K562 (cell line): ENCODE measurements around the gene AGAP4. TPM values are rescaled to one million over a fixed set of nuclear protein-coding genes. Genes with fewer than 3 reads are reported as not detected.
"Not testable (repeated sequence)": the region's sequence is repeated elsewhere in the genome, so short reads cannot be mapped to it uniquely, and the experiment has no call there.

Experiments
- ATAC-seq: fragments of 200-7000 bp; cut with Tn5 transposase; 3 replicates; pipeline ENCODE4 v1.9.1; 2020; ENCODE audit warnings: moderate library complexity
- BruUV-seq: library from RNA; stranded (reverse); fragments of 400-500 nt; replicated peaks from 2 replicates; lab custom pipeline; 2021; lab: Mats Ljungman, UMichigan
- CTCF ChIA-PET: fragments of 300-600 bp; formaldehyde crosslinking; extraction: SDS; loops from one replicate; lab custom pipeline; 2021; ENCODE audit warnings: low intra/inter-chr PET ratio; lab: Yijun Ruan, JAX
- POLR2A ChIA-PET: fragments of 300-600, 350-650 bp; sonication (Branson Sonifier 250); formaldehyde crosslinking; extraction: SDS; loops from one replicate; lab custom pipeline; 2021; ENCODE audit warnings: antibody characterized with exemption, inconsistent platforms; lab: Yijun Ruan, JAX
- DNase-seq, 4 experiments: peaks; one replicate each; pipeline versions ENCODE4 v3.0.0 to v3.0.0-alpha.2; 2011 to 2018; ENCODE audit warnings: low spot score in 3 of 4, mixed read lengths in 3 of 4; ENCODE audit errors: extremely low read depth in 1 of 4
- FAIRE-seq: peaks from 2 replicates; lab custom pipeline; 2011; peaks lifted over from hg19 to GRCh38; lab: Jason Lieb, UNC
- H2AFZ ChIP-seq: 2 replicates; pipeline ENCODE4 v1.6.0; 2011; ENCODE audit warnings: low read depth, low read length, control low read depth, inconsistent platforms
- H3K27ac ChIP-seq: fragments of 200-600 bp; 3 replicates; pipeline ENCODE4 v1.8.0; 2011; ENCODE audit warnings: low read depth, mild to moderate bottlenecking, control low read depth, inconsistent platforms, low read length, moderate library complexity, mixed read lengths; ENCODE audit errors: extremely low read depth
- H3K27me3 ChIP-seq, 2 experiments: fragments of 300-600 bp in 1 of 2; 2 replicates in 1 of 2; 3 replicates in 1 of 2; pipeline versions ENCODE4 v1.6.0 to v1.8.0; 2011; ENCODE audit warnings: inconsistent platforms in 2 of 2, low read length in 2 of 2, mild to moderate bottlenecking in 1 of 2, mixed read lengths in 1 of 2, moderate library complexity in 1 of 2; ENCODE audit not compliant: control insufficient read depth in 2 of 2, insufficient read depth in 2 of 2
- H3K36me3 ChIP-seq: fragments of 300-600 bp; 3 replicates; pipeline ENCODE4 v1.8.0; 2011; ENCODE audit warnings: mild to moderate bottlenecking, low read length, inconsistent platforms; ENCODE audit not compliant: control insufficient read depth, insufficient read depth
- H3K4me1 ChIP-seq, 2 experiments: fragments of 200-600 bp in 1 of 2; replicated peaks in 1 of 2; 2 replicates in 1 of 2; 3 replicates in 1 of 2; pipeline versions ENCODE4 v1.5.1 to v1.8.0; 2011; ENCODE audit warnings: inconsistent platforms in 2 of 2, low read length in 2 of 2, mild to moderate bottlenecking in 1 of 2, mixed read lengths in 1 of 2, moderate library complexity in 1 of 2; ENCODE audit not compliant: control insufficient read depth in 2 of 2, insufficient read depth in 2 of 2
- H3K4me2 ChIP-seq: 2 replicates; pipeline ENCODE4 v1.6.1; 2011; ENCODE audit warnings: low read length, control low read depth, inconsistent platforms, mixed read lengths; ENCODE audit not compliant: insufficient read depth
- H3K4me3 ChIP-seq: fragments of 200-600 bp; sonication (generic), shearing (Covaris generic); 2 replicates; pipeline ENCODE4 v1.5.1; 2016; ENCODE audit warnings: control low read depth, inconsistent platforms
- H3K79me2 ChIP-seq: fragments of 200-600 bp; 3 replicates; pipeline ENCODE4 v1.8.0; 2011; ENCODE audit warnings: low read length, inconsistent platforms; ENCODE audit not compliant: control insufficient read depth, insufficient read depth
- H3K9ac ChIP-seq, 2 experiments: 2 replicates each; pipeline versions ENCODE4 v1.6.0 to v1.6.1; 2011; ENCODE audit warnings: low read depth in 2 of 2, low read length in 2 of 2, control low read depth in 1 of 2, inconsistent platforms in 1 of 2, mild to moderate bottlenecking in 1 of 2, mixed read lengths in 1 of 2; ENCODE audit not compliant: insufficient read depth in 1 of 2
- H3K9me1 ChIP-seq: one replicate; pipeline ENCODE4 v1.6.0; 2011; ENCODE audit warnings: inconsistent platforms, mild to moderate bottlenecking, low read length, moderate library complexity; ENCODE audit not compliant: control insufficient read depth, insufficient read depth
- H3K9me3 ChIP-seq: replicated peaks from 2 replicates; pipeline ENCODE4 v1.5.1; 2011; ENCODE audit warnings: low read depth, low read length, inconsistent platforms; ENCODE audit not compliant: control insufficient read depth, insufficient read depth
- H4K20me1 ChIP-seq: replicated peaks from 2 replicates; pipeline ENCODE4 v1.6.1; 2011; ENCODE audit warnings: low read length, inconsistent platforms, mixed read lengths; ENCODE audit not compliant: control insufficient read depth, insufficient read depth
- BMI1 ChIP-seq: fragments of 150-350 bp; IDR thresholded peaks from 2 replicates; pipeline ENCODE4 v1.6.1; 2014; ENCODE audit warnings: low read length
- CEBPB ChIP-seq: fragments of 450-650 bp; IDR thresholded peaks from 2 replicates; pipeline ENCODE4 v1.6.1; 2016; ENCODE audit warnings: missing genetic modification characterization, missing compliant biosample characterization
- EZH2 ChIP-seq: IDR thresholded peaks from 2 replicates; pipeline ENCODE4 v1.6.1; 2012; ENCODE audit warnings: low read depth, mild to moderate bottlenecking, inconsistent platforms, low read length, borderline replicate concordance
- MCM5 ChIP-seq: fragments of 450-650 bp; IDR thresholded peaks from 2 replicates; pipeline ENCODE4 v1.6.1; 2016; ENCODE audit warnings: low read depth
- WGBS: fragments of 100-300 bp; shearing (Covaris generic); methylation state at CpG from one replicate; pipeline ENCODE4 v1.1.6; 2016; ENCODE audit warnings: low coverage, mixed read lengths; ENCODE audit not compliant: insufficient coverage; ENCODE audit errors: missing lambda C conversion rate; 5-methylcytosine and 5-hydroxymethylcytosine counted together
- in situ Hi-C: fragments of 300-500 bp; cut with MboI; formaldehyde crosslinking; loops from 4 replicates; pipeline ENCODE4 v1.15.0; 2018; ENCODE audit warnings: inconsistent platforms, mixed read lengths
- intact Hi-C: fragments of 100-400 bp; cut with micrococcal nuclease; formaldehyde crosslinking; loops from 2 replicates; pipeline ENCODE4 v1.14.2; 2022
- polyA plus RNA-seq, 8 experiments: library from polyadenylated mRNA; depleted of rRNA in 4 of 8; stranded (reverse) in 5 of 8; unstranded in 3 of 8; fragments of >200 nt; fragmentation: Nextera tagmentation in 2 of 8; fragmentation: Illumina TruSeq in 1 of 8; extraction: Ambion mirVana in 2 of 8; extraction: Trizol in 1 of 8; gene quantifications; 2 replicates each; pipeline versions ENCODE4 v1.2.1 to v1.2.3, GENCODE V29; 2011 to 2014; ENCODE audit warnings: inconsistent platforms in 1 of 8, missing spikeins in 1 of 8
- total RNA-seq, 7 experiments: library from RNA; depleted of rRNA in 6 of 7; stranded (reverse); fragments of >200 nt in 6 of 7; fragmentation: Illumina TruSeq in 2 of 7; extraction: Trizol in 2 of 7; gene quantifications; 2 replicates each; pipeline versions ENCODE4 v1.2.1 to v1.2.3, GENCODE V29; 2011 to 2021; ENCODE audit warnings: low replicate concordance in 1 of 7
- TF ChIP-seq, protein P1 (sequence below): fragments of 250-450 bp; sonication (Bioruptor Pico); IDR thresholded peaks from 2 replicates; pipeline ENCODE4 v1.4.0; 2020

The AGAP4 gene
- total and polyA plus RNA-seq, 9 of the 15 experiments (the other 6 are each of a cell fraction or from before 2014, with no cell fraction given), result 1.5 to 41.6 (median 15.1) TPM

DNA sequence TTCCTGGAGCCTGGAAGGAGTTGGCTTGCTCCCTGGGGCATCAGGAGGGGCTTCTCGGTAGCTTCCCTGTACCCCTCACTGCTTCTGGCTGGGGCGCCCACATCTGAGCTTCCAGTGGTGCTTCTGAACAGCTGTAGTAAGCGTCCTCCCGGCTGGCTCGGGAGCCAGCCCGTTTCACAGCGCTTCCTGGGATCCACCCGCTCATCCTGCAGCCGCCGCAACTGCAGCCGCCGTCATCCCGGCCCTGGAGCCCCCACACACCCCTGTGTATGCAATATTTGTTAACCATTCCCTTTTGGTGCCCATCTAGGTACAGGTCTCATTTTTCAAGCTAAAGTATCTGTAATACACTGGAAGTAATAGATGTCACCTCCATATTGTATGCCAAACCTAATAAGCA lies 34.3 kb downstream of the AGAP4 start:
- H3K9ac ChIP-seq, result peak overlapping the region in 1 of 2 experiments; percentile 26; a peak in 1 of 4 replicates
- DNase-seq, H3K4me1 ChIP-seq, H3K4me2 ChIP-seq, H2AFZ ChIP-seq, H3K79me2 ChIP-seq, BruUV-seq, H3K27me3 ChIP-seq, ATAC-seq, FAIRE-seq, H3K27ac ChIP-seq, H3K36me3 ChIP-seq, H4K20me1 ChIP-seq, H3K9me3 ChIP-seq, H3K9me1 ChIP-seq, CTCF ChIA-PET, H3K4me3 ChIP-seq: not testable (repeated sequence)
- in situ Hi-C loops, result loop anchor here (25.0 kb wide), 1 partner anchor 124 kb away; no protein-coding TSS in a partner anchor
- 41% methylated on average over 13 of the region's 13 CpGs for WGBS
- intact Hi-C loops, result loop anchor here (5.0 to 10.0 kb wide), 2 partner anchors 209 to 568 kb away; no protein-coding TSS in a partner anchor
- POLR2A ChIA-PET, result interaction anchor here (0.7 kb wide), 1 partner anchor 825 kb away, joined by 3 read pairs; no protein-coding TSS in a partner anchor

DNA sequence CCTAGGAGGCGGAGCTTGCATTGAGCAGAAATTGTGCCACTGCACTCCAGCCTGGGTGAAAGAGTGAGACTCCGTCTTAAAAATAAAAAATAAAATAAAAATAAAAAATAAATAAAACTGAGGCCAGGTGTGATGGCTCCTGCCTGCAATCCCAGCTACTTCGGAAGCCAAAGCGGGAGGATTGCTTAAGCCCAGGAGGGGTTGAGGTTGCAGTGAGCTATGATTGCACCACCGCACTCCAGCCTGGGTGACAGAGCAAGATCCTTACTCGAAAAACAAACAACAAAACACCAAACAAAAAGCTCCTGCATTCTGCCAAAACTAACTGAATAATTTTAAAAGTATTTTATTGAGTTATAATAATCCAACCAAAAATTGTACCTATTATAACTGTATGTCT lies 36.2 kb downstream of the AGAP4 start:
- no peaks in the 10 kb centered on the region for H3K9me3 ChIP-seq
- intact Hi-C loops, result loop anchor here (5.0 to 10.0 kb wide), 2 partner anchors 211 to 566 kb away; no protein-coding TSS in a partner anchor
- ATAC-seq (no peak), DNase-seq (no peak), FAIRE-seq (no peak)
- in situ Hi-C loops, result loop anchor here (25.0 kb wide), 1 partner anchor 126 kb away; no protein-coding TSS in a partner anchor
- no peaks in the 10 kb centered on the region for H3K79me2 ChIP-seq
- H3K4me3 ChIP-seq, result no peak overlapping the region
- H3K4me1 ChIP-seq, result peaks cover 0 to 2% of the 10 kb centered on the region in 2 experiments; a peak in 2 of 5 replicates
- no peaks in the 10 kb centered on the region for H3K36me3 ChIP-seq
- no peak overlapping the region for H3K27ac ChIP-seq
- POLR2A ChIA-PET, result interaction anchor here (0.8 kb wide), 1 partner anchor 9 kb away, joined by 3 read pairs; no protein-coding TSS in a partner anchor
- BruUV-seq, result no TSS peak
- H4K20me1 ChIP-seq, result no peaks in the 10 kb centered on the region
- CTCF ChIA-PET, result no interaction called here
- no peaks in the 10 kb centered on the region for H3K9me1 ChIP-seq
- H3K27me3 ChIP-seq, result no peaks in the 10 kb centered on the region
- no peak overlapping the region for H3K9ac ChIP-seq
- WGBS, result 54% methylated on average over 6 of the region's 6 CpGs
- no peak overlapping the region for H3K4me2 ChIP-seq
- H2AFZ ChIP-seq, result no peak overlapping the region
- TF ChIP-seq EZH2, result no peak
- TF ChIP-seq BMI1, result no peak
- TF ChIP-seq CEBPB (tag), result peak; percentile 26; the same call in 1 of the 2 replicates
- TF ChIP-seq MCM5, result no peak
- TF ChIP-seq, protein P1, sequence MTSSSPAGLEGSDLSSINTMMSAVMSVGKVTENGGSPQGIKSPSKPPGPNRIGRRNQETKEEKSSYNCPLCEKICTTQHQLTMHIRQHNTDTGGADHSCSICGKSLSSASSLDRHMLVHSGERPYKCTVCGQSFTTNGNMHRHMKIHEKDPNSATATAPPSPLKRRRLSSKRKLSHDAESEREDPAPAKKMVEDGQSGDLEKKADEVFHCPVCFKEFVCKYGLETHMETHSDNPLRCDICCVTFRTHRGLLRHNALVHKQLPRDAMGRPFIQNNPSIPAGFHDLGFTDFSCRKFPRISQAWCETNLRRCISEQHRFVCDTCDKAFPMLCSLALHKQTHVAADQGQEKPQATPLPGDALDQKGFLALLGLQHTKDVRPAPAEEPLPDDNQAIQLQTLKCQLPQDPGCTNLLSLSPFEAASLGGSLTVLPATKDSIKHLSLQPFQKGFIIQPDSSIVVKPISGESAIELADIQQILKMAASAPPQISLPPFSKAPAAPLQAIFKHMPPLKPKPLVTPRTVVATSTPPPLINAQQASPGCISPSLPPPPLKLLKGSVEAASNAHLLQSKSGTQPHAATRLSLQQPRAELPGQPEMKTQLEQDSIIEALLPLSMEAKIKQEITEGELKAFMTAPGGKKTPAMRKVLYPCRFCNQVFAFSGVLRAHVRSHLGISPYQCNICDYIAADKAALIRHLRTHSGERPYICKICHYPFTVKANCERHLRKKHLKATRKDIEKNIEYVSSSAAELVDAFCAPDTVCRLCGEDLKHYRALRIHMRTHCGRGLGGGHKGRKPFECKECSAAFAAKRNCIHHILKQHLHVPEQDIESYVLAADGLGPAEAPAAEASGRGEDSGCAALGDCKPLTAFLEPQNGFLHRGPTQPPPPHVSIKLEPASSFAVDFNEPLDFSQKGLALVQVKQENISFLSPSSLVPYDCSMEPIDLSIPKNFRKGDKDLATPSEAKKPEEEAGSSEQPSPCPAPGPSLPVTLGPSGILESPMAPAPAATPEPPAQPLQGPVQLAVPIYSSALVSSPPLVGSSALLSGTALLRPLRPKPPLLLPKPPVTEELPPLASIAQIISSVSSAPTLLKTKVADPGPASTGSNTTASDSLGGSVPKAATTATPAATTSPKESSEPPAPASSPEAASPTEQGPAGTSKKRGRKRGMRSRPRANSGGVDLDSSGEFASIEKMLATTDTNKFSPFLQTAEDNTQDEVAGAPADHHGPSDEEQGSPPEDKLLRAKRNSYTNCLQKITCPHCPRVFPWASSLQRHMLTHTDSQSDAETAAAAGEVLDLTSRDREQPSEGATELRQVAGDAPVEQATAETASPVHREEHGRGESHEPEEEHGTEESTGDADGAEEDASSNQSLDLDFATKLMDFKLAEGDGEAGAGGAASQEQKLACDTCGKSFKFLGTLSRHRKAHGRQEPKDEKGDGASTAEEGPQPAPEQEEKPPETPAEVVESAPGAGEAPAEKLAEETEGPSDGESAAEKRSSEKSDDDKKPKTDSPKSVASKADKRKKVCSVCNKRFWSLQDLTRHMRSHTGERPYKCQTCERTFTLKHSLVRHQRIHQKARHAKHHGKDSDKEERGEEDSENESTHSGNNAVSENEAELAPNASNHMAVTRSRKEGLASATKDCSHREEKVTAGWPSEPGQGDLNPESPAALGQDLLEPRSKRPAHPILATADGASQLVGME (CRISPR knock-in tag), result no peak
